GM18517 (cell line): ENCODE results near the gene FRMPD2.
"Not testable (repeated sequence)": the region's sequence is repeated elsewhere in the genome, so short reads cannot be mapped to it uniquely, and the experiment has no call there.

Experiments
- ATAC-seq: cut with Tn5 transposase; IDR thresholded peaks from one replicate; pipeline ENCODE4 v1.9.1; 2021; ENCODE audit warnings: mild to moderate bottlenecking, moderate library complexity; ENCODE audit not compliant: unreplicated experiment

Gene FRMPD2

GRCh38 chr10:48253970-48254657 lies 20.4 kb downstream of the FRMPD2 start:
- no peak for ATAC-seq

DNA sequence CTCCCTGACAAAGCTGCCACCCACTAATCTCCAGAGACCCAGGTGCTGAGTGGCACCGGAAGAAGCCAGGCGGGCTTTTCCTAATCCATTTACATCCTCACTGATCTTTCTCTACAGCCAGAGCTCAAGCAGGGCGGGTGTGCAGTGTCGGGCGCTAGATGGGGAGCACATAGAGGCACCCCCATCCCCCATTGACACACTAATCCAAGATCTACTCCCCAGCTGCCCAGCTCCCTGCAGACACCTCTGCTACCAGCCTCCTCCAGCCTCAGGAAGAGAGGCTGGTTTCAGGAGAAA lies 22.2 kb downstream of the FRMPD2 start:
- ATAC-seq, result no peak

DNA sequence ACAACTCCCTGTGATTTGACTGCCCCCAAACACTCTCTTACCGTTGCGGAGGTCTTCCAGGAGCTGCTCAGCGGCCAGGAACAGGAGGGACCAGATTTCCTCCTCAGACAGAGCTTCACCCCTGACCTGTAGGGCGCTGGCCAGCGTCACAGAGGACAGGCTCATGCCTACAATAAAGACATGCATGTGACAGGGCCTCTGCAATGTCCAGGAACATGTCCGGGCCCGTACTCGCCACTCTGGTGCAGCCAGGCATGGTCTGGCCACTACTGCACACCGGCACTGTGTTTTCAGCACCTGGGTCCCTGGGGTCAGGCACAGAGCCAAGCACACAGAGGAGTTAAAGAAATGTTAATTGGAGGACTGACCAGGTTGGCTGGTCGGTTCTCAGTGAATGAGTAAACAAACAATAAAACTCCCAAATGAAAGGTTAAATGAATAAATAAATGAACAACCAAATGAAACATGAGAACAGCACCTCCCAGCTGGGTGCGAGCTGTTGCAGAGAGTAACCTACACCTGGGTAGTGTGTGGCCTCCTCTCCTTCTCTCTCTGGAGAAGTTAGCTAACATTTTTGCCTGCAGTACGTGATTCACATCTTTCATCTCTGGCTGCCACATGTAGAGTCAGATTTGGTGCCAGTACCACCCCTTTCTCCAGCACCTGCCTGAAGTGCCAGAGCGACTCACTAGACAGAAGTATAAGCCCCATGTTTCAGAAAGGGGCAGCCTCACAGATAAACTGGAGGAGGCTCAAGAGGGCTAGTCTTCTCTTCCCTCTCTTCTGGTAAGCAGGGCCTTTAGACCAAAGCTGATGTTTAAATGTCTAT lies 22.8 kb downstream of the FRMPD2 start:
- no peak for ATAC-seq

DNA sequence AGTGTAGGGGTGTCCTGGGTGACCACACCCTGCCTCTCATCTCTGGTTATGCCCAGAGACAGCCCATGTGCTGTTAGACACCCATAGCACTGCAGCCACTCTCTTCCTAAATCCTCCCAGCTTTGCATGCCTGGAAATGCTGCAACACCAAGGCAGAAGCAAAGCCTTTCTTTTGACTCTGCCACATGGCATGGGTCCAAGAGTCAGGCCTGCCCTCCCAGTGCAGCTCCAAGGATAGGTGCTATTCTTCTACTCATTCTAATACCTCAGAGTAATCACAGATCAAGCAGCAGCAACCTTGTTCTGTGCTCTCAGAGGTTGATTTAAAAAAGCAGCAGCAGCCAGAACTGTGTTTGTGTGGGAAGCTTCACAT lies 23.4 kb downstream of the FRMPD2 start:
- no peak for ATAC-seq

DNA sequence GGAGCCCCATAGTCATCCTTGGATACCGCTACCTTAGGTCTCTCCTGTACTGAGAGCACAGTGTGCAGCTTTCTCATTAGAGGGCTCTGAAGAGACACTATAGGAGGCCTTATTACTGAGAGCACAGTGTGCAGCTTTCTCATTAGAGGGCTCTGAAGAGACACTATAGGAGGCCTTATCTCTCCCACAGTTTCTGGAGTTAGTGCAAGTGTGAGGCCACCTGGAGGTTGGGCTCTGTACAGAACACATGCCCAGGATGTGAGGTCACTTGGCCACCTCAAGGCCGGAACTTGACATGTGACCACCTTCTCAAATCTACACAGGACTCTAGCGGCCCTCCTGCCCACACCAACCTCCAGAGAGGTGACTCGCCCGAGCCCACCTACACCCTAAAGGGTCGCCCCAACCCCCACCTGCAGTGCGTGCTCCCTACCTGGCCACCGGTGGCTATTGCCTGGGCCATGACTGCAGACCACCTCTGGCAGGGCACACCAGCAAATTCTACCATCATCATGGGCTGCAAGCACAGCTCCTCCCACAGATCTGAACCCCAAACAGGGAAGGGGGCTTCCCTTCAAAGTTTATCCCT lies 24.6 kb downstream of the FRMPD2 start:
- no peak for ATAC-seq

DNA sequence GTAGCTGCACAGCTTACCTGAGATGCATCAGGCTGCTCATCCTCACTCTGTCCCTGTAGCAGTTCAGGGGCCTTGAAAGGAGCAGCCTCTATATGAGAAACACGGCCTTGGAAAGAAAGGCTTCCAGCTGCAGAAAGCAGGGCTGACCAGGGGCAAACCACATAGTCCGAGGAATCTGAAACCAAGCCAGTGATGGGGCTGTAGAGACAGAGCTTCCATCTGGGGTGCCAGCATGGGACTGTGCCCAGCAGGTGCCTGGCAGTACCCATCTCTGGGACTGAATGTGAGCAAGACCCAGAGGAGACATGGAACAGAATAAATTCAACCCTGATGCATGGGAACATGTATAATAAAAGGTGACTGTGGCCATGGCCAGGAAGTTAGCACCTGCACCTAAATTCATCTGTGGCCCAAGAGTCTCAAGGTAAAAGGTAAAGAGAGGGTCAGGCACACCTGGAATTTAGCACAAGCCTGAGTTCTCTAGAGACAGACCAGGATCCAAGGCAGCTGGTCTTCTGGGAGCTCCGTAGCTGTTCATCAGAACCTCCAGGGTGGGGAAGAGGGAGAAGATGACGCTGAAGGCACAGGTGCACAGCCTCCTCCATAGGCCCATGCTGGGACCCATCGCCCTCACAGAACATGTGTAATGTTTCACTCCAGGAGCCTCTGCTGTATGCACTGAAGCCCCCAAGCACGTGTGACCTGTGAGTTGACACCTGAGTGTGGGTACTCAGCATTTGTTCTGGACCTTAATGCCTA lies 25.3 kb downstream of the FRMPD2 start:
- ATAC-seq, result no peak

- no peak for ATAC-seq
Observed at GRCh38 chr10:48248462-48248861, 26.0 kb downstream of the FRMPD2 start.

DNA sequence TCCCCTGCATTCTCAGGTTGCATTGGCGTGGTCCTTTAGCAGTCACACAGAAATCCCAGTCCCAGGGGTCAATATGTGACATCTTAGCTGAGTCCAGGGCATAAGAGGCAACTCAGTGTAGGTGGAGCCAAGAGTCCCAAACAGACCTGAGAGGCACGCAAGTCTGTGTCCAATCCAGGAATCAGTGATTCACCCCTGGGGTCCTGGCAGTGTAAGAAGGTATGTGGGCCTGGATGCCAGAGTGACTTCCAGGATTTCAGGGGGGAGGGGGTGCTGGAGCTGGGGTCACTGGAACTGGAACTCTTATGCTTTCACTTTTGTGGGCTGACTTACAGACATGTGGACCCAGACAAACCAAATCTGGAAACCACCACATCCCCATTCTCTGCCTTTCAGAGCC lies 26.8 kb downstream of the FRMPD2 start:
- no peak for ATAC-seq

DNA sequence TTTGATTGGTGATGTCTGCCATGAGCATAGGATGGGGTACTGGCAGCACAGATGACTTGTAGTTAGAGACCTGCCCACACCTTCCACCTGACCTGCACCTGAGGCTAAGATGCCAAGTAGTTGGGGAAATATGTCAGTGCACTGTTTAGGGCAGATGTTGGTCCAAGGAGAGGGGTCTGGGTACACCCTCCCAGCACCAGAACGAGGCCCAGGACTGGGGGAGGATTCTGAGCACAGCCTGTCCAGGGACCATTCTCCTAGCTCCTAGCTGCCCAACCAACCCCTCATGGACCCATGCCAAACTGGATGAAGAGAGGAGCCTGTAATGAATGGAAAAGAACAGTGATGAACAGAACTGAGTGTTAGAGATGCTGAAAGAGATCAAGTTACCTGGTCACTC lies 28.0 kb downstream of the FRMPD2 start:
- ATAC-seq, result no peak

DNA sequence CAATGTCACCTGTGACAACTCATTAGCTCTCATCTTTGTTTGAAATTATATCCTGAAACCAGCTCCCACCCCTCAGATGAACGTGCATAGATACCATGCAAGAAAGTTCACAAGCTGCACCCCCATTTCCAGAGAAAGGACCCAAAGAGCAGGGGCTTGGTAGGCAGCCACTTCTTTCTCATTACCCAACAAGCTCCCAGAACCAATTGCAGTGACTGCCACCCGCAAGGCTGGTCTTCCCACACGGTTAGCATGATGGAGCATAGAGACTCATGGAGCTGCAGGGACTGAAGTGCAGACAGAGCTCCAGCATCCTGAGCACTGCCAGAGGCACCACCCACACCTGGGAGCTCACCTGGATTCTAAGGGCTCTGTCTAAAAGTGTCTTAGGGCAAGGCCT lies 28.5 kb downstream of the FRMPD2 start:
- no peak for ATAC-seq

GRCh38 chr10:48243921-48244320 lies 30.6 kb downstream of the FRMPD2 start:
- not testable (repeated sequence) for ATAC-seq

DNA sequence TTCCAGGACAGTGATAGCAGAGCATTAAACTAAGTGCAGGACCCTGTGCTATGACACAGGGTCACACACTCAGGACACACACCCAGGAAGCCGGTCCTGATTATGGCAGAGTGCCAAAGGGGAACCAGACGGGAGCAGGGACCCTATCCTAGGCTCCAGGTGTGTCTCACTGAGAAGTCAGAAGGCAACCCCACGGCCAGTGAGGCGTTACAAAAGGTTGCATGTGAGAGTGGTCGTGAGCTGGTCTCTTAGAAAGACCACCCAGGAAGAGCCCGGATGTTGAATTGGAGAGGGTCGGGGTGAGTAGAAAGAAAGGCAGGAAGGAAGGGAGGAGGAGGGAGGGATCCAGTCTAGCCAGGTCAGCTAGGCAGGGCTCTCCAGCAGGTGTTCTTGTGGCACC lies 31.0 kb downstream of the FRMPD2 start:
- no peak for ATAC-seq

- no peak for ATAC-seq
Observed at GRCh38 chr10:48242171-48242904, 32.2 kb downstream of the FRMPD2 start.

DNA sequence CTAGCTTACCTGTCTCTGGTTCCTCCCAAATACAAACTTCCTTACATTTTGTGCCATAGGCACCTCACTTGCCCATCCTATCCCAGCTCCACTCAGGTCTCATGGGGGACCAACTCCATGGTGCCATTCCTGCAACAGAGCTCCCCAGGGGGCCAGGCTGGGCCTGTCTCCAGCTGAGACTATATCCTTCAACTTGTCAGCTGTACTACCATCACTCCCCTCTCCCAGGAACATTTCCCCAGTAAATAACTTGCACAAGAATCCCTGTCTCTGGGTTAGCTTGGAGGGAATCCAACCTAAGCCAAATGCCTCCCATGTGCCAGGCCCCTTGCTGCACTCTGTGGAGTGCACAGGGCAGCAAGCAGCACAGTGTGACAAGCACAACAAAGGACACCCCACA lies 33.2 kb downstream of the FRMPD2 start:
- no peak for ATAC-seq

- no peak for ATAC-seq
Observed at GRCh38 chr10:48240196-48240595, 34.3 kb downstream of the FRMPD2 start.

DNA sequence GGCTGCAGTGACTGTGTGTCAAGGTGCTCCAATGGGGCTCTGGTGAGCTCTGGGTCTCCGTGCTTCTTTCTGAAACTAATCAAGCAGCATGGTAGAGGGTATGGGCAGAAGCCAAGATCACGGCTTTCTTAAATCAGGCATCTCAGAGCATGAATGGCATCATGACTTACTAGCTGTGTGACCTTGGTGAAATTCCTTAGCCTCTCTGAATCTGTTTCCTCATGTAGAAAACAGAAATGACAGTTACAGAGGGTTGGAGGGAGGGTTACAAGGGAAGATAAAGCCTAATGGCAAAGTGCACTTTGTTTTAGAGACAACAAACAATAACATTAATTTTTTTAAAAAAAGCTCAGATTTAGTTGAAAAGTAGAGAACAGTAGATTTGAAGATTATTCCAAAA lies 34.9 kb downstream of the FRMPD2 start:
- no peak for ATAC-seq

DNA sequence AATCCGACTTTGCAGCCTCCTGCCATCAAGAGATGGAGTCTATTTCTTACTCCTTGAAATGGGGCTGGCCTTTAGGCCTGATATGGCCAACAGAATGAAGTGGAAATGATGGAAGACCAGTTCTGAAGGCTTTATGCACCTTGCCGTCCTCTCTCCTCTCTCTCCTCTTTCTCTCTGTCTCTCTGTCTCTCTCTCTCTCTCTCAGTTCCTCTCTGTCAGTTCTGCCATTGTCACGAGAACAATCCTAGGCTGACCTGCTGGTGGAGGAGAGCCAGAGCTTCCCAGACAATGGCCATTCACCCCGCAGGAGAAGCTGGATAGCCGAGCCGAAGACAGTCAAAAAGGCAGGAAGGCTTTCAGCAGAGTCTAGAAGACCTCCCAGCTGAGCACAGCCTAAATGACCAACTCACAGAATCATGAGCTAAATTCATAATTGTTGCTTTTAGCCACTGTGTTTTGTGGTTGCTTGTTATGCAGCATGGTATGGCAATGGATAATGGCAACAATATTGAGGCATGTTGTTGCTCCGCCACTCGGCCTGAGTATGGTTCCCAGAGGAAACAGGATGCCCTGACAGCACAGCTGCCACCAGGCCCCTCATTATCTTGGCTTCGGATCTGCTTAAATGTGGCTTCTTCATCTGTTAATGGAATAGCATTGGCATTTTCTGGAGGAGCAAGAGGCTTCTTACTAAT lies 35.5 kb downstream of the FRMPD2 start:
- no peak for ATAC-seq

GRCh38 chr10:48237259-48238250 lies 36.9 kb downstream of the FRMPD2 start:
- ATAC-seq, result no peak

DNA sequence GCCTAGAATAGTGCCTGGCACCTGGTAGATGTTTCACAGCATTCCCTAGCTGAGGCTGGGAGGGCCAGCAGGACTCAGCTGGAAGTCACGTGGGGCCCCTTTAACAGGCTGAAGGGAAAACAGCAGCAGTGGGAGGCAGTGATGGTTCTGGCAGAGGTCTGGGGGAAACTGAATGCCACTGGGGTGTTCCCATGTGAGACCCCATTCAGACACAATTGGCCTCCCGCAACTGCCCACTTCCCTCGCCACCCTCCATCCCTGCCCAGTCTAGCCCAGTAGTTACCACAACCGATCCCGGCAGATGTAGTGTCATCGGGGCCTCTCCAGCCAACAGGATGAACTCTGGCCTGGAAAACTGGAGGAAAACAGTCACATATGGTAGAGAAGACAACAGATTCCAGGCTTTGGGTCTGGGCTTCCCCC lies 38.3 kb downstream of the FRMPD2 start:
- no peak for ATAC-seq
